GM21526 (cell line): ENCODE results near the gene REC8.

Experiments used
- ATAC-seq: cut with Tn5 transposase; IDR thresholded peaks from one replicate; pipeline ENCODE4 v1.9.1; 2021; ENCODE audit warnings: moderate library complexity; ENCODE audit not compliant: unreplicated experiment, low FRiP score

Gene REC8, protein sequence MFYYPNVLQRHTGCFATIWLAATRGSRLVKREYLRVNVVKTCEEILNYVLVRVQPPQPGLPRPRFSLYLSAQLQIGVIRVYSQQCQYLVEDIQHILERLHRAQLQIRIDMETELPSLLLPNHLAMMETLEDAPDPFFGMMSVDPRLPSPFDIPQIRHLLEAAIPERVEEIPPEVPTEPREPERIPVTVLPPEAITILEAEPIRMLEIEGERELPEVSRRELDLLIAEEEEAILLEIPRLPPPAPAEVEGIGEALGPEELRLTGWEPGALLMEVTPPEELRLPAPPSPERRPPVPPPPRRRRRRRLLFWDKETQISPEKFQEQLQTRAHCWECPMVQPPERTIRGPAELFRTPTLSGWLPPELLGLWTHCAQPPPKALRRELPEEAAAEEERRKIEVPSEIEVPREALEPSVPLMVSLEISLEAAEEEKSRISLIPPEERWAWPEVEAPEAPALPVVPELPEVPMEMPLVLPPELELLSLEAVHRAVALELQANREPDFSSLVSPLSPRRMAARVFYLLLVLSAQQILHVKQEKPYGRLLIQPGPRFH

DNA sequence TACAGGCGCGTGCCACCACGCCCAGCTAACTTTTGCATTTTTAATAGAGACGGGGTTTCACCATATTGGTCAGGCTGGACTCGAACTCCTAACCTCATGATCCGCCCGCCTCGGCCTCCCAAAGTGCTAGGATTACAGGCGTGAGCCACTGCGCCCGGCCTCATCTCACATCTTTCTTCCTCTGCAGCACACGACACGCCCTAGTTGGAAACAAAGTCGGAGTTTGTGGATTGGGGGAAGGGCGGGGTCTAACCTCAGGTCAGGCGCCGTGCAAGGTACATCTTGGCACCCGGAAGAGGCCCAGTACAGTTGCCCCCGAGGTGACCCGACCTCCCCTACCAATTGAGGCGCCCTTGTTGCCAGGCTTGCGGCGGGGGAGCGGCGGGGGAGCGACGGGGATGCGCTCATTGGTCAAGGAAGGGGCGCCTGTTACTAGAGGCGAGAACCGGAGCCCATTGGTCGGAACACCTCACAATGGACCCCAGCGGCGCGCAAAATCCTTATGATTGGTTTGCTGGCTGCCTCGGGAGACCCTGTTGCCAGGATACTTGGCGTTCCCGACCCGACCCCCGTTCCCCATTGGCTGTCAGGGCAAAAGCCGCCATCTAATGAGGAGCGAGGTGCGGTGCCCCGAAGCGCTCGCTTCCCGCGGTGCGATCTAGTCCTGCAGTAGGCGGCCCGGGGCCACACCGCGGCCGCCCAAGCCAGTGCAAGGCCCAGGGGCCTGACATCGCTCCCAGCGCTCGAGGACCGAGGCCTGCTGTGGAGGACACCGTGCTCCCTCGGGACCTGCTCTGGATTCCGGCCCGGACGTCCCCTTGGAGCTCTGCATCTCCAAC is at the start of gene REC8:
REC8 (plus strand) TSS at position 659 of the 839 bp plus-strand sequence. CDS start 473 bp downstream, outside the sequence.
- peak; percentile 73 for ATAC-seq

DNA sequence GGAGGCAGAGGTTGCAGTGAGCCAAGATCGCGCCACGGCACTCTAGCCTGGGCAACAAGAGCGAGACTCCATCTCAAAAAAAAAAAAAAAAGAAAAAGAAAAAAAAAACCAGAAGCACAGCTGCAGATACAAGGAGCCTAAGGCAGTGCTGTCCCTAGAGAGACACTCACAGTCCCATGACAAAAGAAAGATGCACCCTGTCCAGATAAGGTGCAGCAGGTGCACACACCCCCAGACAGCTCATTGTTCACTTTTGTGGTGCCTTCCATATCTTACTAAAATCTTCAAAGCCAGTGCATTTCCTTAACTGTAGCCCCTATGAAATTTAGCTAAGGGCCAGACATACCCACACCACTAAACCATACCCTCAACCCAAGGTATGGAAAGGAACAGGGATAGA is 49.5 kb upstream of the REC8 start:
- no peak for ATAC-seq

DNA sequence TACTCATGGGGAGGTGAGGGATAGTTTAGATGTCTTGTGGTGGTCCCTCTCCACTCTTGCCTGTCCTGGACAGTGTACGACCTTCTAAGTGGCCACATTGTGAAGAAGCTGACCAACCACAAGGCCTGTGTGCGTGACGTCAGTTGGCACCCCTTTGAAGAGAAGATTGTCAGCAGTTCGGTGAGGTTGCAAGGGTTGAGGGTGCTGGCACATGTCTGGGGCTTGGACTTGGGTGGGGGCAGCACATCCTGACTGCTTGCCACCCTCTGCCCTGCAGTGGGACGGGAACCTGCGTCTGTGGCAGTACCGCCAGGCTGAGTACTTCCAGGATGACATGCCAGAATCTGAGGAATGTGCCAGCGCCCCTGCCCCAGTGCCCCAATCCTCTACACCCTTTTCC is 49.0 kb upstream of the REC8 start:
- no peak for ATAC-seq

DNA sequence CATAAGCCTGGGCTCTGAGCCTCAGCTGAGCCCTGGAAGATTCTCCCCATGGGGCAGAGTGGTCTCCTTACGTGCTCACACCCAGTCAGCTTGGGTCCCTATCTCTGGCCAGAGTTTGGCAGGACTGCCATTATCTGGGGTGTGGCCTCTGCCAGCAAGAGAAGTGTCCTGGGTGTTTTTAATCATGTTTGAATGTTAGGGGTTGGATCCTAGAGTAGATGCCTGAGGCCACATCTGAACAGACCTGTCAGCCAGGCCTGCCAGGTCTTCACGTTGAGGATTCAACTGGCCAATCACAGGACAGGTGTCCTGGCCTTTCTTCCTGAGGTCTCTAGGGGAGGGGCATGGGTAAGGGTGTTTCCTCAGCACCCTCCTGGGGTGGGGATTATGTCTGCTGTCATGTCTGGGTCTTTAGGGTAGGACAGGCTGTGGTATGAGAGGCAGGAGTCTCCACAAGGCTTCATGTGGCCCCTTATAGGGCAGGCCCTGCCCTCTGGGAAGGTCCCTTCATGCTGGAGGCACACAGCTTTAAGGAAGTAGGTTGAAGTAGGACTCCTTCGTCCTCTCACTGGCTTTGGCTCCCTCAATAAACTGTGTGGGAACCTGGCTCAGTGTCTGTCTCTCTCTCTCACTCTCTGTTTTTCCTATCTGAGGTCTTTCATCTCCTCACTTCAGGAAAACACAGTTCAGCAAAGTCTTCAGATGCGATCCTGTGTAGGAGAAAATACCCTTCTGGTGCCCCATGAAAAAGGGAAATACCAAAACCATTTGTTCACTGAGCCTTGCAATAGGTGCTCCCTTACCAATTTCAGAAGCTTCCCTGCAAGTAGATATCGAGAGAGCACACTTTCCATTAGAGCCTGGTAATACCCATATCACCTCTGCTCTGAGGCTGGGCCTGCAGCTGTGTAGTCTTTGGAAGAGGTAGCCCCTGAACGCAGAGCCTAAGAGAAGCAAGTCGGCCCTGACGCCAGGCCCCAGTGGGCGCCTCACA is 48.2 kb upstream of the REC8 start:
- ATAC-seq, result no peak

- ATAC-seq, result no peak
Observed at GRCh38 chr14:24126939-24127338, 44.9 kb upstream of the REC8 start.

DNA sequence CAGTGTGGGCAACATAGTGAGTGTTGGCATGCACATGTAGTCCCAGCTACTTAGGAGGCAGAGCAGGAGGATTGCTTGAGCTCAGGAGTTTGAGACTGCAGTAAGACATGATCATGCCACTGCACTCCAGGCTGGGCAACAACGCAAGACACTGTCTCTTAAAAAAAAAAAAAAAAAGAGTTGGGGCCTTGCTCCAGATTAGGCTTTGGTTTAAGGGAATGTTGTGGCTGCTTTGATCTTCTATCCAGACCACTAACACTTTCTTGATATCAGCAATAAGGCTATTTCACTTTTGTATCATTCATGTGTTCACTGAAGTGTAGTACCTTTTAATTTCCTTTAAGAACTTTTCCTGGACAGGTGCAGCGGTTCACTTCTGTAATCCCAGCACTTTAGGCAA is 44.2 kb upstream of the REC8 start:
- ATAC-seq, result no peak

GRCh38 chr14:24129410-24129998 is 42.4 kb upstream of the REC8 start:
- ATAC-seq, result no peak

- no peak for ATAC-seq
Observed at GRCh38 chr14:24130380-24130716, 41.5 kb upstream of the REC8 start, which contains the start of gene FITM1. FITM1 (plus strand) TSS chr14:24130659; CDS start chr14:24131564, 905 bp downstream.

GRCh38 chr14:24130717-24131548 is 40.9 kb upstream of the REC8 start:
- no peak for ATAC-seq

DNA sequence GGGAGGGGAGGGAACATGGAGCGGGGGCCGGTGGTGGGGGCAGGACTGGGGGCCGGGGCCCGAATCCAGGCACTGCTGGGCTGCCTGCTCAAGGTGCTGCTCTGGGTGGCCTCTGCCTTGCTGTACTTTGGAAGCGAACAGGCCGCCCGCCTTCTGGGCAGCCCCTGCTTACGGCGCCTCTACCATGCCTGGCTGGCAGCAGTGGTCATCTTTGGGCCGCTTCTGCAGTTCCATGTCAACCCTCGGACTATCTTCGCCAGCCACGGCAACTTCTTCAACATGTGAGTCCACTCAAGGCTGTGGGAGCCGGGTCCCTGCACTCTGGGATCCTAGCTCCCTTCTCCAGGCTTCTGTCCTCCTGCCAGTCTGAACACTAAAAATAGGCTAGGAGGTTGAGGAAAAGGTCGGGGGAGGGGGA is 40.3 kb upstream of the REC8 start:
- no peak for ATAC-seq

DNA sequence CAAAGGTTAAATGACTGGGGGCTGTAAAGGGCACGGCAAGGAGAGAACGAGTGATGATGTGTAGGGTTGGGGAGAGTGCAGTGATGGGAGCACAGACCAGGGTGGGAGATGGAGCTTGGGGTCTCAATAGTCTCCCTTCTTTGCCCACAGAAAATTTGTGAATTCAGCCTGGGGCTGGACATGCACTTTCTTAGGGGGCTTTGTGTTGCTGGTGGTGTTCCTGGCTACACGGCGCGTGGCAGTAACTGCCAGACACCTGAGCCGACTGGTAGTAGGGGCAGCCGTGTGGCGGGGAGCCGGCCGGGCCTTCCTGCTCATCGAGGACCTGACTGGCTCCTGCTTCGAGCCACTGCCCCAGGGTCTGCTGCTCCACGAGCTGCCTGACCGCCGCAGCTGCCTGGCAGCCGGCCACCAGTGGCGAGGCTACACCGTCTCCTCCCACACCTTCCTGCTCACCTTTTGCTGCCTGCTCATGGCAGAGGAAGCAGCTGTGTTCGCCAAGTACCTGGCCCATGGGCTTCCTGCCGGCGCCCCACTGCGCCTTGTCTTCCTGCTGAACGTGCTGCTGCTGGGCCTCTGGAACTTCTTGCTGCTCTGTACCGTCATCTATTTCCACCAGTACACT is 39.7 kb upstream of the REC8 start:
- ATAC-seq, result no peak

- no peak for ATAC-seq
Observed at GRCh38 chr14:24132976-24133375, 38.9 kb upstream of the REC8 start.

GRCh38 chr14:24133735-24134134 is 38.1 kb upstream of the REC8 start:
- ATAC-seq, result no peak

DNA sequence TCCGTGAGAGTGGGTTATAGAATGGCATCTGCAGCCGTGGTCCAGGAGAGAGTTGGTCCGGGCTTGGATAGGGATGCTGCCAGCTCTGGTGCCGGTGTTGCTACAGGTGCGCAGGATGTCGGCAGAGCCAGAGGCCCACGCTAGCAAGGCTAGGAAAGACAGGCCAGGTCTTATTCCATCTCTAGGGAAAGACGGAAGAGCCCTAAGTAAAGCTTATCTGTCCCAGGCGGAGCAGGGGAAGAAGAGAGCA is 36.4 kb upstream of the REC8 start:
- ATAC-seq, result peak; percentile 4

DNA sequence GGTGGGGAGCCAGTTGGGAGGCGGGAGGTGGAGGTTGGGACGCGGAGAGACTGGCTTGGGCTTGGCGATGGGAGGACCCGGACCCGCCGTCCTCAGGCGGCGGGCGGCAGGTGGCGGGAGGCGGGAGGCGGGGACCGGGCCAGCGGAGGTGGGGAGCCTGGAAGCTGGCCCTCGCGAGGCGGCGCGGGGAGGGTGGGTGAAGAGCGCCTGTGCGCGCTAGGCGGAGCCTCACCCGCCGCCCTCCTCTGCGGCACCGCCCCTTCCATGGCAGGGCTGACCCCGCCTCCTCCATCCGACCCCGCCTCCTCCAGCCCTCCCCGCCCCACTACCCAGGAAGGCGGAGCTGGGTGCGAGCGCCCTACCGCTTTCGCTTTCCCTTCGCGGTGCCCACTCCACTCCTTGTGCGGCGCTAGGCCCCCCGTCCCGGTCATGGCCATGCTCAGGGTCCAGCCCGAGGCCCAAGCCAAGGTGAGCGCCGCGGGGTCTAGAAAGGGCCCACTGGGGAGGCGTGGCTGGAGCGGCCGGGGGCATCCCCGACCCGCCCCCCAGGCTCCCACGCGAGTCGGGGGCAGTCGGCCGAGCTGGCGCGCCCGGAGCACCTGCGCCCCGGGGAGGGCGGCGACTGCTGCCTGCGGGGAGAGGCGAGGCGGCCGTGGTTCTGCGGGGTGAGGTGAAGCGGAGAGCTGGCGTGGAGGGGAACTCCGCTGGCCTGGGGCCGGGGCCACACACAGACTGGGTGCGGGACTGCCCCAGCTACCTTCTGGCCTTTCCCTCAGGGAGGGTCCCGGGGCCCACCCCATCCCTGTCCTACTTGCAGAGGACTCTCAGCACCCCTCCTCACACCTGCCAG is 35.8 kb upstream of the REC8 start, which contains the start of gene PSME1:
PSME1 (plus strand) TSS at position 361 of the 850 bp plus-strand sequence; CDS start at position 430, 69 bp downstream.
- peak; percentile 71 for ATAC-seq

- ATAC-seq, result no peak
Observed at GRCh38 chr14:24136684-24137528, 35.0 kb upstream of the REC8 start.
